Neural crest cell (in vitro differentiated cells): ENCODE data around the gene YTHDC1. TPM values are rescaled to one million over a fixed set of nuclear protein-coding genes. Genes with fewer than 3 reads are reported as not detected.

ENCODE experiments used
- DNase-seq: peaks from one replicate; pipeline ENCODE4 v3.0.0; 2021; ENCODE audit warnings: low read depth, mixed read lengths, low spot score
- H3K27ac Mint-ChIP-seq: one replicate; pipeline ENCODE4 v1.8.0; 2021; ENCODE audit warnings: mild to moderate bottlenecking, mixed read lengths; ENCODE audit not compliant: unreplicated experiment
- H3K27me3 Mint-ChIP-seq: 2 replicates; pipeline ENCODE4 v1.8.0; 2021; ENCODE audit warnings: low read depth, mild to moderate bottlenecking, mixed read lengths
- H3K36me3 Mint-ChIP-seq: 2 replicates; pipeline ENCODE4 v1.8.0; 2021; ENCODE audit warnings: low read depth, mild to moderate bottlenecking, mixed read lengths
- H3K4me1 Mint-ChIP-seq: 2 replicates; pipeline ENCODE4 v1.8.0; 2021; ENCODE audit warnings: mixed read lengths
- H3K4me3 Mint-ChIP-seq: one replicate; pipeline ENCODE4 v1.8.0; 2021; ENCODE audit warnings: mild to moderate bottlenecking, mixed read lengths
- H3K9me3 Mint-ChIP-seq: 2 replicates; pipeline ENCODE4 v1.8.0; 2021; ENCODE audit warnings: mixed read lengths
- total RNA-seq: library from RNA; stranded (reverse); gene quantifications from 2 replicates; pipeline ENCODE4 v1.2.1, GENCODE V29; 2021
- TF ChIP-seq, protein P1 (sequence below): fragments of 200-600 bp; sonication (generic); conservative IDR thresholded peaks from 2 replicates; pipeline ENCODE4 v1.5.0; 2021; ENCODE audit warnings: antibody characterized with exemption, mild to moderate bottlenecking

Gene YTHDC1
- total RNA-seq, 1 donor from 2014 or later, result 87.9 TPM

DNA sequence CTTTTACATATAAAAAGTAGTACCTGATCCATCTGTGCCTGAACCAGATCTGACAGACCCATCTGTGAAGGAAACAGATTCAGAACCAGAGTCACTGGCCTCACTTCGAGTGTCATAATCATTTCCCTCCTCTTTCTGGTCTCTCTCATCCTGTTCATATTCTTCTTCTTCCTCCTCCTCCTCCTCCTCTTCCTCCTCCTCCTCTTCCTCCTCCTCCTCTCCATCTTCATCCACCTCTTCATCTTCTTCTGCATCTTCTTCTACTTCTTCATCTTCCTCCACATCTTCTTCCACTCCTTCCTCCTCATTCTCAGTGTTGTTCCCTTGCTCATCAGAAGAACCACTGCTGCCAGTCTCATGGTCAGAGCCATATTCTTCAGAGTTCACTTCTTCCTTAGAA is 12.9 kb downstream of the YTHDC1 start:
- no peak for DNase-seq
- Mint-ChIP-seq H3K27ac (peak overlapping the region; percentile 55), H3K4me1 (peaks cover 16% of the 10 kb centered on the region), H3K36me3 (peaks cover 15% of the 10 kb centered on the region), H3K27me3 (no peaks in the 10 kb centered on the region), H3K4me3 (no peak overlapping the region), H3K9me3 (no peaks in the 10 kb centered on the region)
- TF ChIP-seq, protein P1, sequence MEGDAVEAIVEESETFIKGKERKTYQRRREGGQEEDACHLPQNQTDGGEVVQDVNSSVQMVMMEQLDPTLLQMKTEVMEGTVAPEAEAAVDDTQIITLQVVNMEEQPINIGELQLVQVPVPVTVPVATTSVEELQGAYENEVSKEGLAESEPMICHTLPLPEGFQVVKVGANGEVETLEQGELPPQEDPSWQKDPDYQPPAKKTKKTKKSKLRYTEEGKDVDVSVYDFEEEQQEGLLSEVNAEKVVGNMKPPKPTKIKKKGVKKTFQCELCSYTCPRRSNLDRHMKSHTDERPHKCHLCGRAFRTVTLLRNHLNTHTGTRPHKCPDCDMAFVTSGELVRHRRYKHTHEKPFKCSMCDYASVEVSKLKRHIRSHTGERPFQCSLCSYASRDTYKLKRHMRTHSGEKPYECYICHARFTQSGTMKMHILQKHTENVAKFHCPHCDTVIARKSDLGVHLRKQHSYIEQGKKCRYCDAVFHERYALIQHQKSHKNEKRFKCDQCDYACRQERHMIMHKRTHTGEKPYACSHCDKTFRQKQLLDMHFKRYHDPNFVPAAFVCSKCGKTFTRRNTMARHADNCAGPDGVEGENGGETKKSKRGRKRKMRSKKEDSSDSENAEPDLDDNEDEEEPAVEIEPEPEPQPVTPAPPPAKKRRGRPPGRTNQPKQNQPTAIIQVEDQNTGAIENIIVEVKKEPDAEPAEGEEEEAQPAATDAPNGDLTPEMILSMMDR, result no peak

DNA sequence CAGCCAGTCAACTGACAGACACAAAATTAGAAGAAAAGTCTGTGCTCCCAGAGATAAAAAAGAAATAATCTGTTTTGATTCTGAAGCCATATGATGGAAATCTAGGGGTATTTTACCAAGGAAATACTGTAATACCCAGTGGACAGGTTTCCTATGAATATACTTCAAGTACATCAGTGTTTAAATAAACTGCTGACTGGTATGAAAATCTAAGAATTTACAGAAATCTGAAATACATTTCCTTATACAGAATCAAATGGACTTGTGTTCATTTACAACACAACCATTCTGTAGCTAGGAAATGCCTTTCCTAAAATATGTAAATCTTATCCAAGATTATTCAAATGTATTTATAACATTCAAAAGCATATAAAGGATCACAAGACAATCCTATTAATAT is 13.4 kb downstream of the YTHDC1 start:
- no peaks in the 10 kb centered on the region for H3K9me3 Mint-ChIP-seq
- TF ChIP-seq, protein P1, result no peak
- H3K36me3 Mint-ChIP-seq, result peaks cover 16% of the 10 kb centered on the region

DNA sequence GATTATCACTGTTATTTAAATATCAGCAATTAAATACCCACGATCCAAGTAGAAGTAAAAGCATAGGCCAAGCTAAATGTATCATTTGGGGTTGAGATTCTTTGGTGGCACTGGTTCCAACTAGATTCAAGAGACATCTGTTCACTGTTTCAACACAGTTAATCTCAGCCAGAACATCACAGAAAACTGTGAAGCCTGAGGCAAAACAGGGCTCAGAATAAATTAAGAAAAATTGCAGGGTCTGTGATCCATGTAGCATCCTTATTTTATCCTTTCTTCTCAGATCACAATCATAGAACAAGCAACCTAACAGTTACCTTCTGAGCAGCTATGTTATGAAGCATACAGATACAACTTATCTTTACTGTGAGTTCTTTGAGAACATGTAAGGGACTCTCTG is 23.7 kb downstream of the YTHDC1 start:
- Mint-ChIP-seq H3K9me3 (no peaks in the 10 kb centered on the region), H3K27ac (peak overlapping the region; percentile 43), H3K36me3 (peaks cover 17% of the 10 kb centered on the region), H3K4me3 (no peak overlapping the region), H3K4me1 (no peaks in the 10 kb centered on the region), H3K27me3 (no peaks in the 10 kb centered on the region)
- TF ChIP-seq, protein P1, result no peak
- no peak for DNase-seq

More for the DNA sequence above, 13.4 kb downstream of the YTHDC1 start:
- DNase-seq, result no peak
- Mint-ChIP-seq H3K27ac (no peak overlapping the region), H3K27me3 (no peaks in the 10 kb centered on the region), H3K4me3 (no peak overlapping the region), H3K4me1 (peaks cover 14% of the 10 kb centered on the region)

DNA sequence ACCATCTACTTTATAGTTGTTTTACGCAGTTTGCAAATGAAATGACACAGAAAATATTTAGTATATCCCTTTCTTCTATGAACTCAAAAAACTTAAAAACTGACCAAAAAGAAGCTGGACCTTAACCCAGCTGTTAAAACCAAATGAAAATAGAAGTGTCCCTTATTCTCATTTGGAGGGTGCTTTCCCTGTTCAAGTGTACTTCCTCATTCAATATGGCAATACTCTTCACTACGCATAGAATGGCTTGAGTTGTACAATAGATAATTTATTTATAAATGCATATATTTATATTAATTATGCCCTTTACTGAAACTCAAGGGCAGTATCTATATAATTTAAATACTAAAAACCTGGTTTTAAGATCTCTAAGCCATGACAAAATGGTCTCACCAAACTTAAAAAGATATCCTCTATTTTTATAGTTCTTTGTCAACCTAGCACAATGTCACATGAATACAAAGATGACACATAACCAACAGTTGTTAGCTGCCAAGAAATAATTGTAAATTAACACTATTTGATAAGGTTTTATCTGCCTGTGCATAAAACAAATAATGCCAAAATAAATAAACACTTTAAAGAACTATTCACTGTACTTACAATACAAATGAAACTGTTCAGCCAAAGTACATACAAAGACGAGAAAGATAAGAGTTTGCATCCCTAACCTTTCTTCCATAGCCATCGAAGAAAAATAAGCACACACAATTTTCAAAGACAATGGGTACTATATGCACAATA is 25.2 kb downstream of the YTHDC1 start:
- TF ChIP-seq, protein P1, result no peak
- no peak overlapping the region for H3K4me3 Mint-ChIP-seq
- H3K4me1 Mint-ChIP-seq, result no peaks in the 10 kb centered on the region
- DNase-seq, result no peak
- peaks cover 17% of the 10 kb centered on the region for H3K36me3 Mint-ChIP-seq
- no peak overlapping the region for H3K27ac Mint-ChIP-seq
- no peaks in the 10 kb centered on the region for H3K27me3 Mint-ChIP-seq
- H3K9me3 Mint-ChIP-seq, result no peaks in the 10 kb centered on the region

DNA sequence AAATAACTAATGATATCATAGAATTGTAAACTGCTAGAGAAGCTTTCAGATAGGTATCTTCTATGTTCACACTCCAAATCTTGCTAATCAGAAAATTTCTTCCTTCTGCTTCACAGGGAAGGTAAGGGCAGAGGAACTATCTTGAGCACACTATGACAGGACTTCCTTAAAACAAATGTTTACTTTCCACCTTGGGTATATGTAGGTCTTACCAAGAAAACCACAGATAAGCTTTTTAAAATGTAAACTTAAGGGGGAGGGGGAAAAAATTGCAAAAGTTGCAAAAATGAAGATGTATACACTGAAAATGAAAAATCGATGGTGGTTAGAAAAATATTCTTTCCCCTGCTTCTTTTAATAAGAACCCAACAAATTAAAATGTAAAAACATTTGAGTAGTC is 30.9 kb downstream of the YTHDC1 start:
- TF ChIP-seq, protein P1, result no peak
- no peak overlapping the region for H3K4me3 Mint-ChIP-seq
- no peak overlapping the region for H3K27ac Mint-ChIP-seq
- DNase-seq, result no peak
- H3K9me3 Mint-ChIP-seq, result no peaks in the 10 kb centered on the region
- no peaks in the 10 kb centered on the region for H3K4me1 Mint-ChIP-seq
- no peaks in the 10 kb centered on the region for H3K27me3 Mint-ChIP-seq
- peaks cover 18% of the 10 kb centered on the region for H3K36me3 Mint-ChIP-seq
